PFSK-1 (cell line): ENCODE data around the gene KCNMA1.

Source experiments
- FOXP2 ChIP-seq: optimal IDR thresholded peaks from 2 replicates; pipeline ENCODE3; 2011; ENCODE audit warnings: borderline replicate concordance, control low read depth, inconsistent platforms; ENCODE audit not compliant: insufficient read depth; ENCODE audit errors: extremely low read length, extremely low read depth
- POLR2AphosphoS5 ChIP-seq: IDR thresholded peaks from 2 replicates; pipeline ENCODE4 v1.6.1; 2012; ENCODE audit warnings: low read depth, mild to moderate bottlenecking, control low read depth, low read length, moderate library complexity
- REST ChIP-seq, 2 experiments: IDR thresholded peaks; 2 replicates each; pipeline versions ENCODE4 v1.6.1 to v1.8.0; 2011 to 2012; ENCODE audit warnings: low read depth in 2 of 2, low read length in 2 of 2, control low read depth in 1 of 2, inconsistent platforms in 1 of 2, mild to moderate bottlenecking in 1 of 2, moderate library complexity in 1 of 2; ENCODE audit not compliant: insufficient read depth in 1 of 2
- SIN3A ChIP-seq: IDR thresholded peaks from 2 replicates; pipeline ENCODE4 v1.6.1; 2012; ENCODE audit warnings: mild to moderate bottlenecking, low read length, moderate library complexity, borderline replicate concordance; ENCODE audit not compliant: insufficient read depth
- TAF1 ChIP-seq: IDR thresholded peaks from 2 replicates; pipeline ENCODE4 v1.6.1; 2012; ENCODE audit warnings: low read length, control low read depth, borderline replicate concordance; ENCODE audit not compliant: insufficient read depth

The KCNMA1 gene

GRCh38 chr10:77195101-77195500, 442.5 kb downstream of the KCNMA1 start:
- no peak for TF ChIP-seq REST (IDR thresholded peaks at IDR 0.05; ENCODE audit: insufficient read depth in 1 of 2, low read depth in 2 of 2, low read length in 2 of 2)
- TF ChIP-seq FOXP2 = no peak
- TF ChIP-seq TAF1 = no peak
- TF ChIP-seq SIN3A = no peak
- TF ChIP-seq POLR2AphosphoS5 = no peak

- TF ChIP-seq SIN3A (no peak), TAF1 (no peak), REST (IDR thresholded peaks at IDR 0.05; ENCODE audit: insufficient read depth in 1 of 2, low read depth in 2 of 2, low read length in 2 of 2) (no peak), POLR2AphosphoS5 (no peak), FOXP2 (no peak)
Measured at GRCh38 chr10:77193001-77193400, 444.6 kb downstream of the KCNMA1 start.

GRCh38 chr10:77192402-77192801, 445.2 kb downstream of the KCNMA1 start:
- TF ChIP-seq REST (IDR thresholded peaks at IDR 0.05; ENCODE audit: insufficient read depth in 1 of 2, low read depth in 2 of 2, low read length in 2 of 2) (no peak), TAF1 (no peak), SIN3A (no peak), POLR2AphosphoS5 (no peak), FOXP2 (no peak)

GRCh38 chr10:77191324-77192049, 446.1 kb downstream of the KCNMA1 start:
- TF ChIP-seq SIN3A (no peak), TAF1 (no peak), REST (IDR thresholded peaks at IDR 0.05; ENCODE audit: insufficient read depth in 1 of 2, low read depth in 2 of 2, low read length in 2 of 2) (no peak)

- TF ChIP-seq FOXP2 = no peak
- TF ChIP-seq SIN3A = no peak
- no peak for TF ChIP-seq POLR2AphosphoS5
- TF ChIP-seq TAF1 = no peak
- TF ChIP-seq REST (IDR thresholded peaks at IDR 0.05; ENCODE audit: insufficient read depth in 1 of 2, low read depth in 2 of 2, low read length in 2 of 2) = no peak
Measured at GRCh38 chr10:77190291-77190690, 447.3 kb downstream of the KCNMA1 start.
